CD4-positive, CD25-positive, alpha-beta regulatory T cell (primary cell): Measurements from ENCODE around the gene ATRNL1. TPM values are rescaled to one million over a fixed set of nuclear protein-coding genes. Genes with fewer than 3 reads are reported as not detected.

Source experiments
- ATAC-seq, 2 donors: fragments of 150-1000 bp; cut with Tn5 transposase; one replicate each; pipeline ENCODE4 v1.10.0; 2021; ENCODE audit warnings: low read depth in 2 of 2, moderate number of reproducible peaks in 2 of 2, moderate library complexity in 1 of 2
- DNase-seq, 3 donors: peaks; one replicate each; pipeline versions ENCODE4 v3.0.0 to v3.0.0-alpha.2; 2012 to 2022; ENCODE audit warnings: mixed read lengths in 1 of 3
- H3K27ac ChIP-seq: one replicate; pipeline ENCODE4 v1.7.0; 2013; ENCODE audit warnings: mild to moderate bottlenecking, low read length; ENCODE audit not compliant: insufficient read depth, poor library complexity, severe bottlenecking
- H3K27me3 ChIP-seq: one replicate; pipeline ENCODE4 v1.7.0; 2013; ENCODE audit warnings: low read length; ENCODE audit not compliant: control insufficient read depth, insufficient read depth
- H3K36me3 ChIP-seq: one replicate; pipeline ENCODE4 v1.7.0; 2013; ENCODE audit warnings: mild to moderate bottlenecking, low read length, moderate library complexity; ENCODE audit not compliant: control insufficient read depth, insufficient read depth
- H3K4me1 ChIP-seq: 2 replicates; pipeline ENCODE4 v1.7.0; 2013; ENCODE audit warnings: mild to moderate bottlenecking, low read length; ENCODE audit not compliant: insufficient read depth, control insufficient read depth, poor library complexity, severe bottlenecking
- H3K4me3 ChIP-seq: one replicate; pipeline ENCODE4 v1.7.0; 2013; ENCODE audit warnings: low read depth, mild to moderate bottlenecking, low read length, moderate library complexity
- H3K9me3 ChIP-seq, 2 experiments: 1 replicate in 1 of 2; 2 replicates in 1 of 2; pipeline ENCODE4 v1.7.0; 2013; ENCODE audit warnings: low read length in 2 of 2, mild to moderate bottlenecking in 1 of 2, moderate library complexity in 1 of 2; ENCODE audit not compliant: control insufficient read depth in 2 of 2
- H3K27ac Mint-ChIP-seq, 3 donors: one replicate each; pipeline ENCODE4 v1.8.0; 2020 to 2022; ENCODE audit warnings: mild to moderate bottlenecking in 3 of 3, mixed read lengths in 3 of 3, moderate library complexity in 2 of 3
- H3K27me3 Mint-ChIP-seq: one replicate; pipeline ENCODE4 v1.8.0; 2022; ENCODE audit warnings: mild to moderate bottlenecking, mixed read lengths
- H3K36me3 Mint-ChIP-seq: one replicate; pipeline ENCODE4 v1.8.0; 2020; ENCODE audit warnings: mixed read lengths
- H3K4me1 Mint-ChIP-seq, 4 donors: one replicate each; pipeline ENCODE4 v1.8.0; 2020 to 2022; ENCODE audit warnings: mixed read lengths in 4 of 4, mild to moderate bottlenecking in 1 of 4
- H3K4me3 Mint-ChIP-seq, 4 donors: one replicate each; pipeline ENCODE4 v1.8.0; 2020 to 2022; ENCODE audit warnings: mild to moderate bottlenecking in 4 of 4, mixed read lengths in 4 of 4, moderate library complexity in 3 of 4
- H3K9me3 Mint-ChIP-seq, 7 donors: one replicate each; pipeline ENCODE4 v1.8.0; 2020 to 2022; ENCODE audit warnings: mixed read lengths in 7 of 7, mild to moderate bottlenecking in 3 of 7, moderate library complexity in 2 of 7
- polyA plus RNA-seq, 4 donors: library from polyadenylated mRNA; unstranded; fragments of 300-500 nt; fragmentation: Illumina TruSeq; gene quantifications; one replicate each; pipeline ENCODE4 v1.2.3, GENCODE V29; 2021
- total RNA-seq: library from RNA; stranded (reverse); gene quantifications from one replicate; pipeline ENCODE4 v1.2.3, GENCODE V29; 2022

ATRNL1 gene
- total and polyA plus RNA-seq, 5 donors from 2014 or later: not detected

DNA sequence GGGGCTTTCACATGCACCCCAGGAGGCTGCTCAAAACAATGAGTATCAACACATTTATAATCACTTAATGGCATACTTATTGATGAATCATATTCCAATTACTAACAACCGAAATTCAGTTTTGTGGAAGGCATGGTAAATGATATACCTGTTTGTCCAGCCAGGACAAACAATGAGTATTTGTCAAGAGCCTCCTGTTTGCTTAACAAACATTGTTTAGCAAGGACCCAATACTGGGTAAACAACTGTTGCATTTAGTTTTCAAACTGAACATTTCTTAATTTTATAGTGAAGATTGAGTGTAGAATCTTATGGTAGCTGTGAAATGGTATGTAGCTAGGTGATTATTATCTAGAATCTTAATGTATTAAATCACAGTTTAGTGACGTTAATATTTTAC lies 473.7 kb downstream of the ATRNL1 start:
- no peak overlapping the region for H3K4me3 Mint-ChIP-seq
- Histone ChIP-seq H3K36me3 (no peaks in the 10 kb centered on the region), H3K9me3 (no peaks in the 10 kb centered on the region), H3K27me3 (no peaks in the 10 kb centered on the region), H3K4me1 (no peaks in the 10 kb centered on the region), H3K27ac (no peak overlapping the region), H3K4me3 (no peak overlapping the region)
- no peak for ATAC-seq
- no peaks in the 10 kb centered on the region for H3K27me3 Mint-ChIP-seq
- no peak overlapping the region for H3K27ac Mint-ChIP-seq
- peaks cover 0 to 2% (median 0%) of the 10 kb centered on the region in 7 donors for H3K9me3 Mint-ChIP-seq
- H3K4me1 Mint-ChIP-seq: no peaks in the 10 kb centered on the region
- DNase-seq: no peak
- H3K36me3 Mint-ChIP-seq: no peaks in the 10 kb centered on the region

DNA sequence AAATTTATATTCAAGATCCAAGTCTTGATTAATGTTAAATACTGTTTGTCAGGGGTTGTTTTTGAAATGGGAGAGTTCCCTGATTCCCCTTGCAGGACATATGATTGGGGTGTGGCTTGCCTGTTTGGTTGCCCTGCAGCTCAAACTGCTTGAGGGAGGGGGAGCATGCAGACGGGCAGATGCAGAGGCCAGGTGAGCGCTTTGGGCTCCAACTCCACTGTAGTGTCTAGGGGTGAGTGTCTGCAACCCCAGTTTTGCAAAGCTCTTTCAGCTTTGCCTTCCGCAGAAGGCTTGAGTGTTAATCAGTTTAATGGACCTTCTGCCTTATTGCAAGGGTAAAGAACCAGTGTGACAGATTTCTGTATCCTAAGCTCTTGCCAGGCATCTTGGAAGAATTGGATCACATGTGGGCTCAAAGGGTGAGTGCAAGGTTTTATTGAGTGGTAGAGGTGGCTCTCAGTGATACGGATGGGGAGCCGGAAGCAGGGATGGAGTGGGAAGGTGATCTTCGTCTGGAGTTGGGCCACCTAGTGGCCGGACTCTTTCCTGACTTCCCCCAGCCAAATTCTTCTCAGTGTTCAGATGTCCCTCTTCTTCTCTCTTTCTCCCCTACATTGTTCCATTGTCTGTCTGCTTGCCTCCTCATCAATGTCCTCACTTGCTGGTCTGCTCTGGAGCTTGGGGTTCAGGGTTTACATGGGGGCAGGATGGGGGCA lies 479.7 kb downstream of the ATRNL1 start:
- H3K27me3 Mint-ChIP-seq: no peaks in the 10 kb centered on the region
- no peaks in the 10 kb centered on the region for H3K4me1 ChIP-seq
- no peak overlapping the region for H3K4me3 Mint-ChIP-seq
- ATAC-seq (no peak), DNase-seq (no peak)
- H3K4me3 ChIP-seq: no peak overlapping the region
- no peaks in the 10 kb centered on the region for H3K27me3 ChIP-seq
- no peaks in the 10 kb centered on the region for H3K9me3 ChIP-seq
- H3K27ac Mint-ChIP-seq: no peak overlapping the region
- no peak overlapping the region for H3K27ac ChIP-seq
- no peaks in the 10 kb centered on the region for H3K36me3 Mint-ChIP-seq
- H3K36me3 ChIP-seq: no peaks in the 10 kb centered on the region
- H3K4me1 Mint-ChIP-seq: no peaks in the 10 kb centered on the region
- H3K9me3 Mint-ChIP-seq: peaks cover 0 to 6% (median 1%) of the 10 kb centered on the region in 7 donors

DNA sequence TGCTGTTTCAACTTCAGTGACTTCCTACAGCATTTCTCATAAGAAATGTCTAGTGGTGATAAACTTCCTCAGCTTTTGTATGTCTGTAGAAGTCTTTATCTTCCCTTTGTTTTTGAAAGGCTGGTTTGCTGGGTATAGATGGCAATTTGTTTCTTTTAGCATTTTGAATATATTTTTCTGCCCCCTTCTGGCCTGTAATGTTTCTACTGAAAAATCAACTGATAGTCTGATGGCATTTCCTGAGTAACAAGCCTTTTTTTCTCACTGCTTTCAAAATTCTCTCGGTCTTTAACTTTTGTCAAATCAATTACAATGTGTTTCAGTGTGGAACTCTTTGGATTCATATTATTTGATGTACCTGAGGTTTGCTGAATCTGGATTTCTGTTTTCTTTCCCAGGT lies 487.1 kb downstream of the ATRNL1 start:
- no peaks in the 10 kb centered on the region for H3K36me3 Mint-ChIP-seq
- Histone ChIP-seq H3K4me1 (no peaks in the 10 kb centered on the region), H3K4me3 (no peak overlapping the region), H3K9me3 (peaks cover 0 to 5% of the 10 kb centered on the region in 2 experiments), H3K27me3 (no peaks in the 10 kb centered on the region), H3K36me3 (no peaks in the 10 kb centered on the region), H3K27ac (no peak overlapping the region)
- H3K9me3 Mint-ChIP-seq: peaks cover 2 to 19% (median 6%) of the 10 kb centered on the region in 7 donors
- H3K4me3 Mint-ChIP-seq: no peak overlapping the region
- H3K27ac Mint-ChIP-seq: no peak overlapping the region
- H3K27me3 Mint-ChIP-seq: no peaks in the 10 kb centered on the region
- no peaks in the 10 kb centered on the region for H3K4me1 Mint-ChIP-seq
- DNase-seq: no peak
- no peak for ATAC-seq

GRCh38 chr10:115593060-115593459 lies 499.9 kb downstream of the ATRNL1 start:
- H3K27me3 ChIP-seq: no peaks in the 10 kb centered on the region
- H3K36me3 Mint-ChIP-seq: no peaks in the 10 kb centered on the region
- H3K9me3 Mint-ChIP-seq: peaks cover 0 to 13% (median 5%) of the 10 kb centered on the region in 7 donors
- H3K27ac Mint-ChIP-seq: no peak overlapping the region
- H3K4me1 ChIP-seq: no peaks in the 10 kb centered on the region
- no peaks in the 10 kb centered on the region for H3K4me1 Mint-ChIP-seq
- no peak for DNase-seq
- no peaks in the 10 kb centered on the region for H3K27me3 Mint-ChIP-seq
- H3K4me3 ChIP-seq: no peak overlapping the region
- no peaks in the 10 kb centered on the region for H3K36me3 ChIP-seq
- H3K9me3 ChIP-seq: no peaks in the 10 kb centered on the region
- no peak overlapping the region for H3K27ac ChIP-seq
- no peak for ATAC-seq
- H3K4me3 Mint-ChIP-seq: no peak overlapping the region

GRCh38 chr10:115604627-115605026 lies 511.5 kb downstream of the ATRNL1 start:
- no peaks in the 10 kb centered on the region for H3K9me3 ChIP-seq
- H3K27me3 ChIP-seq: no peaks in the 10 kb centered on the region
- Mint-ChIP-seq H3K4me1 (no peaks in the 10 kb centered on the region), H3K27me3 (no peaks in the 10 kb centered on the region), H3K27ac (no peak overlapping the region), H3K36me3 (no peaks in the 10 kb centered on the region), H3K9me3 (peaks cover 0 to 4% (median 0%) of the 10 kb centered on the region in 7 donors), H3K4me3 (no peak overlapping the region)
- H3K27ac ChIP-seq: no peak overlapping the region
- no peaks in the 10 kb centered on the region for H3K36me3 ChIP-seq
- ATAC-seq (no peak), DNase-seq (no peak)
- H3K4me1 ChIP-seq: no peaks in the 10 kb centered on the region
- H3K4me3 ChIP-seq: no peak overlapping the region

DNA sequence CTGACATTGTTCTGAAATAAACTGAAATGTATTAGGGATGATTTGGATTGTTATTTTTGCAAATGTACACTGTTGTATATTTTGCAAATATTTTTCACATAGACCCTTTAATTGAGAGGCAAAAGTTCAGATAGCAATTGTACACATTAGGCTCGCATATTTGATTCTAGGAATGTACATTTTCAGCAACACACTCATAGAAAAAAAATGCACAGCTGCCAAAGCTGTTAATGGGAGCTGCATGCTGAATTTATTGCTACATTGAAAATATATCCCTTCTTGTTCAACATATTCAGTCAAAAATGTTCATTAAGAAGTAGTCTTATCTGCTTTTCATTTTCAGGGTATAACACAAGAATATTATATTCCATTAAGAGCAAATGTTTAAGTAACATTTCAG lies 512.9 kb downstream of the ATRNL1 start:
- no peak overlapping the region for H3K4me3 ChIP-seq
- Mint-ChIP-seq H3K36me3 (no peaks in the 10 kb centered on the region), H3K4me3 (no peak overlapping the region), H3K27ac (no peak overlapping the region), H3K9me3 (peaks cover 0 to 3% (median 0%) of the 10 kb centered on the region in 7 donors), H3K27me3 (no peaks in the 10 kb centered on the region), H3K4me1 (no peaks in the 10 kb centered on the region)
- ATAC-seq (no peak), DNase-seq (no peak)
- H3K27me3 ChIP-seq: no peaks in the 10 kb centered on the region
- no peak overlapping the region for H3K27ac ChIP-seq
- no peaks in the 10 kb centered on the region for H3K9me3 ChIP-seq
- no peaks in the 10 kb centered on the region for H3K4me1 ChIP-seq
- H3K36me3 ChIP-seq: no peaks in the 10 kb centered on the region

DNA sequence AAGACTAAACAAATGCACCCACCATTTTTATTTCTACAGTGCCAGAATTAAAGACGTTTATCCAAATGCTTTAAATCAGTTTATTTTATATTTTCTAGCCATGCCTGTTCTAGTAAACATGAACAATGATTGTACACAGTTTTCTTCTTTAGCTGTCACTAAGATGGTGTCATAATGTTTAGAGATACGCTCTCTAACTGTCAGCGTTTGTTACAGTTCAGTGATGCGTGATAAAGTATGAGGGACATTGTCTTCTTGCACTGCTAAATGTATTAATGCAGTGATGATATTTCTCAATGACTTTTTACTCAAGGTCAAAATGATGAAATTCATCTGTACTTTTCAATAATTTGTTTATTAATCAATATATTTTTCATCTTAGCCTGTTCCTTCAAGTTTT lies 513.6 kb downstream of the ATRNL1 start:
- no peak for ATAC-seq
- Mint-ChIP-seq H3K27ac (no peak overlapping the region), H3K9me3 (peaks cover 0 to 3% (median 0%) of the 10 kb centered on the region in 7 donors), H3K36me3 (no peaks in the 10 kb centered on the region), H3K4me3 (no peak overlapping the region), H3K27me3 (no peaks in the 10 kb centered on the region), H3K4me1 (no peaks in the 10 kb centered on the region)
- DNase-seq: no peak
- Histone ChIP-seq H3K4me3 (no peak overlapping the region), H3K4me1 (no peaks in the 10 kb centered on the region), H3K27ac (no peak overlapping the region), H3K27me3 (no peaks in the 10 kb centered on the region), H3K36me3 (no peaks in the 10 kb centered on the region), H3K9me3 (no peaks in the 10 kb centered on the region)

DNA sequence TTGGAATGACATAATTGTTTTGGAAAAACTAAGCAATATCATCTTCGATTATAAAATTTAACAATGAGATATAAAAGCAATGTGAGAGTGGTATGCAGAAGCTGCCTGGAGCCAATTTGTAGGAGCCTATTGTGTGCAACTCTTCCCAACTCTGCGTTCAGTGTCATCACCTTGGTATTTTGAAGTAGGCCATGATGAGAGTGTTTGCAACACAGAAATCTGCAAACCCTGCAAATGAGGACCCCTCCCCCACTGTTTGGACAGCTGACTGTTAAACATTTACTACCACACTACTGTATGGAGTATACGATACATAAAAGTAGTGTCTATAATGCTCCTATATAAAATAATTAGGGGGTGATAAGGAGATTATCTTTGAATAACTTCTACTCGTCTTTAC lies 531.3 kb downstream of the ATRNL1 start:
- no peaks in the 10 kb centered on the region for H3K4me1 Mint-ChIP-seq
- ATAC-seq (no peak), DNase-seq (no peak)
- no peak overlapping the region for H3K27ac ChIP-seq
- no peaks in the 10 kb centered on the region for H3K27me3 Mint-ChIP-seq
- H3K36me3 ChIP-seq: no peaks in the 10 kb centered on the region
- H3K36me3 Mint-ChIP-seq: no peaks in the 10 kb centered on the region
- H3K27ac Mint-ChIP-seq: no peak overlapping the region
- H3K4me3 Mint-ChIP-seq: no peak overlapping the region
- H3K4me3 ChIP-seq: no peak overlapping the region
- H3K9me3 Mint-ChIP-seq: peaks cover 0 to 7% (median 4%) of the 10 kb centered on the region in 7 donors
- no peaks in the 10 kb centered on the region for H3K4me1 ChIP-seq
- peaks cover 0 to 3% of the 10 kb centered on the region in 2 experiments for H3K9me3 ChIP-seq
- no peaks in the 10 kb centered on the region for H3K27me3 ChIP-seq
